Gastroesophageal sphincter (tissue), 3 donors: ENCODE measurements around the gene AMPD2.
"Not testable (repeated sequence)": the region's sequence is repeated elsewhere in the genome, so short reads cannot be mapped to it uniquely, and the experiment has no call there.

Experiments used
- POLR2A ChIP-seq, 2 donors: fragments of 450-650 bp; IDR thresholded peaks; one replicate each; pipeline ENCODE4 v1.6.1; 2017; ENCODE audit warnings: antibody characterized with exemption in 2 of 2, mild to moderate bottlenecking in 2 of 2, moderate library complexity in 1 of 2
- TF ChIP-seq, protein P1 (sequence below), 4 experiments: fragments of 200-600 bp in 2 of 4; fragments of 450-650 bp in 2 of 4; sonication (generic) in 1 of 4; IDR thresholded peaks; one replicate each; pipeline ENCODE4 v1.5.1; 2017 to 2019; ENCODE audit warnings: antibody characterized with exemption in 4 of 4, mild to moderate bottlenecking in 2 of 4, moderate library complexity in 2 of 4

DNA sequence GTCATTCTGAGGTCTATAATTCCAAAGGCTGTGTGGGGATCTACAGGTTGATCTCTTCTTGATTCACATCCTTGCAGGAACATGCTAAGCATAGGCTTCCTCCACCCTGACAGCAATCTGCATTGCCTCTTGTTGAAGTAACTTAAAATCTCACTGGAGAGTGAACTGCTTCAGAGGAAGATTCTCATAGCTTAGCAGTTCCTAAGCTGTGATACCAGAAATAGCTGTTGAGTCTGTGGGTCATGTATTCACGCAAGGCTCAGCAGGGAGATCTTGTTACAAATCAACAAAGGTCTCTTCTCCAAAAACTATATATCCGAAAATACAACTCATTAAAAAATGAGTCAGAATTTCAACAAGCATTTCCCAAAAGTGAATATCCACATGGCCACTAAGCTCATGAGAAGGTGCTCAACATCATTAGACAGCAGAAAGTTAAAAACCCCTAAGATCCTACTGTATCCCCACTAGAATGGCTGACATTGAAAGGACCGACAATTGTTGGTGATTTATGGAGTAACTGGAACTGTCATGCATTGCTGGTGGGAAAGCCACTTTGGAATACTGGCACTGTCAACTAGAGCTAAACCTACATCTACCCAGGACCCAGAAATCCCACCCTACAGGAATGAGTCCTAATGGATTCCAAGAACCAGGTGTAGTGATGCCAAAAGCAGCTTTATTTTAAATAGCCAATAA, 57.2 kb downstream of the AMPD2 start:
- TF ChIP-seq POLR2A (IDR thresholded peaks at IDR 0.05), result not testable (repeated sequence)
- TF ChIP-seq, protein P1, sequence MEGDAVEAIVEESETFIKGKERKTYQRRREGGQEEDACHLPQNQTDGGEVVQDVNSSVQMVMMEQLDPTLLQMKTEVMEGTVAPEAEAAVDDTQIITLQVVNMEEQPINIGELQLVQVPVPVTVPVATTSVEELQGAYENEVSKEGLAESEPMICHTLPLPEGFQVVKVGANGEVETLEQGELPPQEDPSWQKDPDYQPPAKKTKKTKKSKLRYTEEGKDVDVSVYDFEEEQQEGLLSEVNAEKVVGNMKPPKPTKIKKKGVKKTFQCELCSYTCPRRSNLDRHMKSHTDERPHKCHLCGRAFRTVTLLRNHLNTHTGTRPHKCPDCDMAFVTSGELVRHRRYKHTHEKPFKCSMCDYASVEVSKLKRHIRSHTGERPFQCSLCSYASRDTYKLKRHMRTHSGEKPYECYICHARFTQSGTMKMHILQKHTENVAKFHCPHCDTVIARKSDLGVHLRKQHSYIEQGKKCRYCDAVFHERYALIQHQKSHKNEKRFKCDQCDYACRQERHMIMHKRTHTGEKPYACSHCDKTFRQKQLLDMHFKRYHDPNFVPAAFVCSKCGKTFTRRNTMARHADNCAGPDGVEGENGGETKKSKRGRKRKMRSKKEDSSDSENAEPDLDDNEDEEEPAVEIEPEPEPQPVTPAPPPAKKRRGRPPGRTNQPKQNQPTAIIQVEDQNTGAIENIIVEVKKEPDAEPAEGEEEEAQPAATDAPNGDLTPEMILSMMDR (IDR thresholded peaks at IDR 0.05), result not testable (repeated sequence)
